Measurements from ENCODE around the gene TIMELESS.
"Not testable (repeated sequence)": the region's sequence is repeated elsewhere in the genome, so short reads cannot be mapped to it uniquely, and the experiment has no call there.

Gene TIMELESS

DNA sequence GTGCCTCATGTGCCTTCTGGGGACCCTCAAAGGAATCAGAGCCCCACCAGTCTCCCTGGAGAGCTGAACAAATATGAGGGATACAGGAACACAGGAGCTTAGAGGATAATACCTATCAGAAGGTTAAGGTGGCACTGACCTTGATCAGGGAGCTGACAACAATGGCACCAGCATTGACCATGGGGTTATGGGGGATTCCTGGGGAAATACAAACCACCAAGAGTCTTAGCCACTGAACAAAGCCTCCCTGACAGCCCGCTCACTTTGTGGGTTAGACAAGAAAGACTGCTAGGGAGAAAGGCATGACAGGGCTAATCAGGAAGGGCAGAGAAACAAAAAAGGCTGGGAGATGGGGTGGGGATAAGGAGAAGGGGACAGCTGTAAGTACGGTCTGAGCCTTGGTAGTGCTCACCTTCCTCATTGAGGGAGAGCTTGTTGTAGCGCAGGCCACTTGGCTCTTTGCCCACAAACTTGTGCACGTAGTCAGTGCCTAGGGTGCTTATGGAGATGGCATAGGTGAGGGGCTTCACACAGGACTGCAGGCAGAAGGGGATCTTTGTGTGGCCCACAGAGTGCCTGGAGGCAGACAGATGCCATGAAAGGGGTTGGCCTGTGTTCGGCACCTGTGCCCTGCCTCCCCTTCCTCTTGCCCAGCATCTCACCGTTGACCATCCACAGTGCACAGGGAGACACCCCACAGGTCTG is 28.4 kb upstream of the TIMELESS start:
- H3K27me3 Mint-ChIP-seq, result no peaks in the 10 kb centered on the region
- H3K9me3 Mint-ChIP-seq, result no peaks in the 10 kb centered on the region
- peaks cover 24% of the 10 kb centered on the region for H3K4me1 Mint-ChIP-seq
- ATAC-seq, result peak; percentile 33
- peak overlapping the region; percentile 83 to 86 for H3K27ac Mint-ChIP-seq
- DNase-seq, result no peak
- H3K4me3 Mint-ChIP-seq, result no peak overlapping the region

DNA sequence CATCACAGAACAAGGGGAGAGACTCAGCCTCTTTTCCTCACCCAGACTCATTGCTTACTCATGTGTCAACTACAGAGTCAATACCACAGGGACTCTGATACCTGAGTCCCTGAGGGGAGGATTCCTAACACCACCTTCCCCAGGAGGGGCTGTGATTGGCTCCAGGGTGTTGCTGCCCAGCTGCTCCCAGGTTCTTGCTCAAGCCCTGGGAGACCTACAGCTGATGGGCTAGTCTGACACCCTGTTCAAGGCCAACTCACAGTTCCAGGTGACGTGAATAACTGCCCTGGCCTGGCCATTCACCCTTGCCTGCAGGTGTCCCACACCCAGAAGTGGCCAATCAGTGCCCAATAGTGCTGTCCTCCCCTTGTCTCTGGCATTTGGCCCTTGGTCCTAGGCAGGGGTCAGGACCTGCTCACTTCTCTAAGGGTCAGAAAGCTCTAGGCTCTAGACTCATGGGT is 27.8 kb upstream of the TIMELESS start:
- H3K4me1 Mint-ChIP-seq, result peaks cover 24% of the 10 kb centered on the region
- H3K4me3 Mint-ChIP-seq, result no peak overlapping the region
- H3K9me3 Mint-ChIP-seq, result no peaks in the 10 kb centered on the region
- ATAC-seq (no peak), DNase-seq (no peak)
- H3K27me3 Mint-ChIP-seq, result no peaks in the 10 kb centered on the region
- peak overlapping the region in 1 of 2 donors; percentile 86 for H3K27ac Mint-ChIP-seq

GRCh38 chr12:56476143-56476542 is 26.9 kb upstream of the TIMELESS start:
- no peak for DNase-seq
- H3K4me1 Mint-ChIP-seq, result peaks cover 32% of the 10 kb centered on the region
- no peak overlapping the region for H3K4me3 Mint-ChIP-seq
- H3K27me3 Mint-ChIP-seq, result no peaks in the 10 kb centered on the region
- ATAC-seq, result no peak
- peak overlapping the region; percentile 30 to 43 for H3K27ac Mint-ChIP-seq
- H3K9me3 Mint-ChIP-seq, result no peaks in the 10 kb centered on the region

DNA sequence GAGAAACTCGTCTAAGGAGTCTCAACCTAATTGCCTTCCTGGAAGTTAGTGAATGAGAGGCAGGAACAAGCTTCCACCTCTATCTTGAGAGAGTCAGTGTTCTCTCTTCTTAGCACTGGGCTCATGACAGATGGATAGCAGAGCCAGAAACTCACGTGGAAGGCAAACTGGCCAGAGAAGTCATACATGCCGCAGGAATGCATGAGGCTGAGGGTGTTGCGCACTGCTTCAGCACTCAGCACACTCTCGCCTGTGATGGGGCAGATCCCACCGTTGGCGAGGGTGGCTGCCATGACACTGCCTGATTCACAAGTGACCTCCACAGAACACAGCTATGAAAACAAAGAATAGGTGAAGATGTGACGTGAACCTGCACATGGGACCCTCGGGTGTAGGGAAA is 25.2 kb upstream of the TIMELESS start:
- no peak overlapping the region for H3K4me3 Mint-ChIP-seq
- H3K27ac Mint-ChIP-seq, result no peak overlapping the region
- H3K4me1 Mint-ChIP-seq, result peaks cover 36% of the 10 kb centered on the region
- no peak for DNase-seq
- H3K27me3 Mint-ChIP-seq, result no peaks in the 10 kb centered on the region
- no peaks in the 10 kb centered on the region for H3K9me3 Mint-ChIP-seq
- ATAC-seq, result no peak

DNA sequence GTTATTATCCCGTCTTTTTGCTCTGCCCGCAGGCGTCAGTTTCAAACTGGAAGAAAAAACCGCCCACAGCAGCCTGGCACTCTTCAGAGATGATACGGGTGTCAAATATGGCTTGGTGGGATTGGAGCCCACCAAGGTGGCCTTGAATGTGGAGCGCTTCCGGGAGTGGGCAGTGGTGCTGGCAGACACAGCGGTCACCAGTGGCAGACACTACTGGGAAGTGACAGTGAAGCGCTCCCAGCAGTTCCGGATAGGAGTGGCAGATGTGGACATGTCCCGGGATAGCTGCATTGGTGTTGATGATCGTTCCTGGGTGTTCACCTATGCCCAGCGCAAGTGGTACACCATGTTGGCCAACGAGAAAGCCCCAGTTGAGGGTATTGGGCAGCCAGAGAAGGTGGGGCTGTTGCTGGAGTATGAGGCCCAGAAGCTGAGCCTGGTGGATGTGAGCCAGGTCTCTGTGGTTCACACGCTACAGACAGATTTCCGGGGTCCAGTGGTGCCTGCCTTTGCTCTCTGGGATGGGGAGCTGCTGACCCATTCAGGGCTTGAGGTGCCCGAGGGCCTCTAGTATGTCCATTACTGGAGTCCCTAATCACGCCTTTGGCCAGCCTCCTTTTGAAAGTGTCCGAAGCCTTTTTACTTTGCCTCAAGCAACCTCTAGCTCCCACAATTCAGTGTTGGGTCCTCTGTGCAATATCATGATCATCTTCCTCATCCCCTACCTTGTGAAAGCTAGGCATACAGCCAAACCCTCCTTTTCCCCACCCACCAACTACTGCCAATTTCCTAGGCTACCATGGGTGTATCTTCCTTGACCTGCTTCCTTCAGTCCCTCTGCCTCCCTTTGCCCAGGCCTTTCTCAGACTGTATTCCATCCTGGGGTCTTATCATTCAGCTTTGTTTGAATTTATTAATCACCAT is 20.0 kb upstream of the TIMELESS start:
- Mint-ChIP-seq H3K27ac (peak overlapping the region; percentile 98 to 99), H3K4me1 (peaks cover 36% of the 10 kb centered on the region), H3K9me3 (no peaks in the 10 kb centered on the region), H3K4me3 (peak overlapping the region; percentile 90 to 95), H3K27me3 (no peaks in the 10 kb centered on the region)
- no peak for DNase-seq
- ATAC-seq, result no peak

DNA sequence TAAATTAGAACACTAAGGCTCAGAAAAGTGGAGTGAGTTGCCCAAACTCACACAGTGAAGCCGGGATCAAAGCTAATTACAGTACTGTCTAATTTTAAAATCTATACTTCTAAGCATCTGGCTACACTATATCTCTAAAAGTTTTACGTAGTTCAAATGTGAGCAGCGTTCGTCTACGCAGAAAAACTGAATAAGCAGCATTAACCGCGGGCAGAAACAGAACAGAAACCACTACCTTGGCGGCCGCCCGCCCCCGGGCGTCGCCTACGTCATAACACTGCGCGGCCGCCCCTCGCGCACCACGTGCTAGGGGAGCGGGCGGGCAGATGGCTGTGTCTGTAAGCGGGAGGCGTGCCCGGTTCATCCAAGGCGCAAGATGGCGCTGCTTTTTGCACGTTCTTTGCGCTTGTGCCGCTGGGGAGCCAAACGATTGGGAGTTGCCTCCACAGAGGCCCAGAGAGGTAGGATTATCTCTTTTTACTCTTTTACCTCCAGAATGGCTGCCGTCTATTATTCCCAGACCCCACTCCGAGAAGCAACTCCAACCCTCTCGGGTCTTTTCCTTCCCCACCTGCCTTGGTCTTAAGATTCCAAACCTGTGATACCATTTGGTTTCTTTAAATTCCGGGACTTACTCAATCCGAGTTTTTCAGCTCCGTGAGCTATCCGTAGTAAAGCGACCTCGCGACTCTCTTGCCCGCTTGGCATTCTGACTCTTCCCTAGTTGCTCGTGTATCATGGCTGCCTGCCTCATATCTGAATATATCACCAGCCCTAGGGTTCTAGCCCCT is 19.2 kb upstream of the TIMELESS start, which contains the start of gene SPRYD4:
TSS of gene SPRYD4 (plus strand) at position 363 of the 791 bp plus-strand sequence. CDS start at position 377, 14 bp downstream.
- H3K4me1 Mint-ChIP-seq, result peaks cover 40% of the 10 kb centered on the region
- peak; percentile 98 for ATAC-seq

GRCh38 chr12:56462565-56462964 is 13.3 kb upstream of the TIMELESS start:
- no peaks in the 10 kb centered on the region for H3K27me3 Mint-ChIP-seq
- no peak overlapping the region for H3K27ac Mint-ChIP-seq
- no peak for ATAC-seq

More for the DNA sequence above, 19.2 kb upstream of the TIMELESS start, which contains the start of gene SPRYD4:
- DNase-seq, result peak; percentile 94 to 96
- Mint-ChIP-seq H3K27ac (peak within 1 kb of the TSS; percentile 98 to 99), H3K27me3 (no peaks in the 10 kb centered on the region), H3K9me3 (no peaks in the 10 kb centered on the region), H3K4me3 (peak within 1 kb of the TSS; percentile 90 to 95)

DNA sequence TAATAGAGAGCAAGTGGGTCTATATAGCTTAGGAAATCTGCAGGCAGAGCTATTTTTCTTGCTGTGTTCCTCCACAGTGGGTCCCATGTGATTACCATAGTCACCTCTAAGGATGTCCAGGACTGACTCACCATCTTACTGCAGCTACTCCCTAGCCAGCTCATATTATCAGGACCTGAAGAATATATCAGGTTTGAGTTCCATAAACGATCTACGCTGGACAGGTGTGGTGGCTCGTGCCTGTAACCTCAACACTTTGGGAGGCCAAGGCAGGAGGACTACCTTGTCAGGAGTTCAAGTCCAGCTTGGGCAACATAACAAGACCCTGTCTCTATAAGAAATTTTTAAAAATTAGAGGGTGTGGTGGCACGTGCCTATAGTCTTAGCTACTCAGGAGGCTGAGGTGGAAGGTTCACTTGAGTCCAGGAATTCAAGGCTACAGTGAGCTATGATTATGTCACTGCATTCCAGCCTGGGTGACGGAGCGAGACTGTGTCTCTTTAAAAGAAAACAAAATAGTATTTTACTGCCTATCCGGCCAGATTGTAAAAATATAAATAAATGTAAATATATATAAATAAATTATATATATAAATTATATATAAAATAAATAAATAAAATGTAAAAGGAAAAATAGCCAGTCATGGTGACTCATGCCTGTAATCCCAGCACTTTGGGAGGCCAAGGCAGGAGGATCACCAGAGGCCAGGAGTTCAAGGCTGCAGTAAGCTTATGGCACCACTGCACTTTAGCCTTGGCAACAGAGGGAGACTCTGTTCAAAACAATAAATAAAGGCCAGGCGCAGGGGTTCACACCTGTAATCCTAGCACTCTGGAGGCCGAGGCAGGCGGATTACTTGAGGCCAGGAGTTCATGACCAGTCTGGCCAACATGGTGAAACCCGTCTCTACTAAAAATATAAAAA is 12.3 kb upstream of the TIMELESS start:
- DNase-seq (no peak), ATAC-seq (no peak)
- Mint-ChIP-seq H3K27ac (no peak overlapping the region), H3K4me1 (peaks cover 10% of the 10 kb centered on the region), H3K27me3 (no peaks in the 10 kb centered on the region), H3K4me3 (no peak overlapping the region), H3K9me3 (no peaks in the 10 kb centered on the region)

More at GRCh38 chr12:56462565-56462964, 13.3 kb upstream of the TIMELESS start:
- no peaks in the 10 kb centered on the region for H3K9me3 Mint-ChIP-seq
- H3K4me1 Mint-ChIP-seq, result peaks cover 10% of the 10 kb centered on the region
- H3K4me3 Mint-ChIP-seq, result no peak overlapping the region
- no peak for DNase-seq

GRCh38 chr12:56457817-56458216 is 8.6 kb upstream of the TIMELESS start:
- Mint-ChIP-seq H3K9me3 (no peaks in the 10 kb centered on the region), H3K27ac (no peak overlapping the region), H3K27me3 (no peaks in the 10 kb centered on the region), H3K4me1 (no peaks in the 10 kb centered on the region), H3K4me3 (no peak overlapping the region)
- no peak for ATAC-seq
- DNase-seq, result no peak

- peak within 1 kb of the TSS in 1 of 2 donors; percentile 16 for H3K27ac Mint-ChIP-seq
- no peaks in the 10 kb centered on the region for H3K9me3 Mint-ChIP-seq
- peaks cover 5% of the 10 kb centered on the region for H3K4me1 Mint-ChIP-seq
- H3K27me3 Mint-ChIP-seq, result no peaks in the 10 kb centered on the region
- no peak for ATAC-seq
- DNase-seq, result no peak
- H3K4me3 Mint-ChIP-seq, result no peak within 1 kb of the TSS
Observed at GRCh38 chr12:56454557-56454956, 5.3 kb upstream of the TIMELESS start, which contains the start of gene MIP. Gene MIP (minus strand): TSS chr12:56454657. CDS start chr12:56454613, 44 bp downstream.

DNA sequence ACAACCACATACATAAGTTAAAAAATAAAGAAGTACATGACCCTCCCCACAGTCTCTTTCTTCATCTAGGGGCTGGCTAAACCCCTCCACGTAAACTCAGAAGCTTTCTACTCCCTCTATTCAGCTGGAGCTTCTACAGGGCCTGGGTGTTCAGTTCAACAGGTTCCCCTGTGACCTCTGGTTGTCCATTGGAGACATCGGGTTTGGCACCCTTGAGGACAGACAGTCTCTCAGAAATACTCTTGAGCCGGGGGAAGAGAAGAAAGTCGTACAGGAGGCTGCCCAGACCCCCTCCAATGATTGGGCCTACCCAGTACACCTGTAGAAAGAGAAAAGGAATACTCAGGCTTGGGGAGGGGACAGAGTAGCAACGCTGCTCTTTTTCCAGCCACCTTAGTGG is 1.9 kb upstream of the TIMELESS start:
- Mint-ChIP-seq H3K9me3 (no peaks in the 10 kb centered on the region), H3K4me1 (peaks cover 23% of the 10 kb centered on the region), H3K27ac (no peak overlapping the region), H3K27me3 (no peaks in the 10 kb centered on the region), H3K4me3 (no peak overlapping the region)
- ATAC-seq, result no peak
- no peak for DNase-seq

- no peaks in the 10 kb centered on the region for H3K27me3 Mint-ChIP-seq
- ATAC-seq (no peak), DNase-seq (no peak)
- peak overlapping the region; percentile 92 to 97 for H3K4me3 Mint-ChIP-seq
- peaks cover 23% of the 10 kb centered on the region for H3K4me1 Mint-ChIP-seq
- no peaks in the 10 kb centered on the region for H3K9me3 Mint-ChIP-seq
- no peak overlapping the region for H3K27ac Mint-ChIP-seq
Observed at GRCh38 chr12:56450241-56450640, 1.0 kb upstream of the TIMELESS start.

GRCh38 chr12:56449622-56449984 is 377 bp upstream of the TIMELESS start:
- H3K4me1 Mint-ChIP-seq, result peaks cover 27% of the 10 kb centered on the region

DNA sequence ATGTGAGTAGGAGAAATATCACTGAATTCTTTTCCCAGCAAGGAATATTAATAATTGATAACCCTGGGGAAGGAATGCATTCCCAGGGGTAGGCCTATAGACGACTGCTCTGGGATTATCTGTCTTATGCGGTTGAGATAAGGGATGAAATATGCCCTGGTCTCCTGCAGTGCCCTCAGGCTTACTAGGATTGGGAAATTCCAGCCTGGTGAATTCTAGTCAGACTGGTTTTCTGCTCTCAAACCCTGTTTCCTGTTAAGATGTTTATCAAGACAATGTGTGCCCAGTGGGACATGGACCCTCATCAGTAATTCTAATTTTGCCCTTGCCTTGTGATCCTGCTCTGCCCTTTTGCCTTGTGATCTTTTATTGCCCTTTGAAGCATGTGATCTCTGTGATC is 6.0 kb downstream of the TIMELESS start:
- H3K9me3 Mint-ChIP-seq, result peaks cover 4 to 13% of the 10 kb centered on the region in 2 donors
- ATAC-seq, H3K4me3 Mint-ChIP-seq, DNase-seq, H3K27me3 Mint-ChIP-seq, H3K27ac Mint-ChIP-seq: not testable (repeated sequence)
- H3K4me1 Mint-ChIP-seq, result peaks cover 31% of the 10 kb centered on the region

More at GRCh38 chr12:56449622-56449984, 377 bp upstream of the TIMELESS start:
- Mint-ChIP-seq H3K4me3 (peak overlapping the region; percentile 92 to 97), H3K27me3 (no peaks in the 10 kb centered on the region), H3K27ac (peak overlapping the region; percentile 85 to 97), H3K9me3 (peaks cover 0 to 5% of the 10 kb centered on the region in 2 donors)
- DNase-seq (no peak), ATAC-seq (no peak)
